ENCODE measurements around the gene GJA10. TPM values are rescaled to one million over a fixed set of nuclear protein-coding genes. Genes with fewer than 3 reads are reported as not detected.

The GJA10 gene
- total RNA-seq, 1 experiment from 2014 or later, result not detected

- DNase-seq (ENCODE audit: low read depth, low spot score) (no peak), ATAC-seq (no peak)
- Histone ChIP-seq H3K27me3 (ENCODE audit: control insufficient read depth, insufficient read depth, low read length) (no peaks in the 10 kb centered on the region), H3K4me1 (ENCODE audit: control insufficient read depth, insufficient read depth, low read length) (no peaks in the 10 kb centered on the region), H3K27ac (ENCODE audit: low read length) (no peak overlapping the region), H3K4me3 (ENCODE audit: low read depth in 2 of 2, low read length in 2 of 2) (no peak overlapping the region), H3K36me3 (ENCODE audit: control insufficient read depth, insufficient read depth, low read length) (no peaks in the 10 kb centered on the region), H3K9me3 (ENCODE audit: control insufficient read depth, insufficient read depth, low read depth, low read length) (no peaks in the 10 kb centered on the region)
- CTCF ChIA-PET, result no interaction called here
- in situ Hi-C loops (cut with HindIII; ENCODE audit: low pct_unique_long_range_greater_than_20kb, low sequenced_read_pairs), result no loop called here
- POLR2A ChIA-PET, result no interaction called here
- intact Hi-C loops (cut with micrococcal nuclease; ENCODE audit: unreplicated experiment), result no loop called here
- TF ChIP-seq SIN3A (IDR thresholded peaks at IDR 0.05; ENCODE audit: borderline replicate concordance, insufficient read depth, low read depth, low read length) (no peak), TCF7L2 (IDR thresholded peaks at IDR 0.05; ENCODE audit: low read depth, low read length) (no peak), CTCF (IDR thresholded peaks at IDR 0.05) (no peak), POLR2AphosphoS5 (IDR thresholded peaks at IDR 0.05; ENCODE audit: low read depth, low read length) (no peak)
- TF ChIP-seq, protein P1, sequence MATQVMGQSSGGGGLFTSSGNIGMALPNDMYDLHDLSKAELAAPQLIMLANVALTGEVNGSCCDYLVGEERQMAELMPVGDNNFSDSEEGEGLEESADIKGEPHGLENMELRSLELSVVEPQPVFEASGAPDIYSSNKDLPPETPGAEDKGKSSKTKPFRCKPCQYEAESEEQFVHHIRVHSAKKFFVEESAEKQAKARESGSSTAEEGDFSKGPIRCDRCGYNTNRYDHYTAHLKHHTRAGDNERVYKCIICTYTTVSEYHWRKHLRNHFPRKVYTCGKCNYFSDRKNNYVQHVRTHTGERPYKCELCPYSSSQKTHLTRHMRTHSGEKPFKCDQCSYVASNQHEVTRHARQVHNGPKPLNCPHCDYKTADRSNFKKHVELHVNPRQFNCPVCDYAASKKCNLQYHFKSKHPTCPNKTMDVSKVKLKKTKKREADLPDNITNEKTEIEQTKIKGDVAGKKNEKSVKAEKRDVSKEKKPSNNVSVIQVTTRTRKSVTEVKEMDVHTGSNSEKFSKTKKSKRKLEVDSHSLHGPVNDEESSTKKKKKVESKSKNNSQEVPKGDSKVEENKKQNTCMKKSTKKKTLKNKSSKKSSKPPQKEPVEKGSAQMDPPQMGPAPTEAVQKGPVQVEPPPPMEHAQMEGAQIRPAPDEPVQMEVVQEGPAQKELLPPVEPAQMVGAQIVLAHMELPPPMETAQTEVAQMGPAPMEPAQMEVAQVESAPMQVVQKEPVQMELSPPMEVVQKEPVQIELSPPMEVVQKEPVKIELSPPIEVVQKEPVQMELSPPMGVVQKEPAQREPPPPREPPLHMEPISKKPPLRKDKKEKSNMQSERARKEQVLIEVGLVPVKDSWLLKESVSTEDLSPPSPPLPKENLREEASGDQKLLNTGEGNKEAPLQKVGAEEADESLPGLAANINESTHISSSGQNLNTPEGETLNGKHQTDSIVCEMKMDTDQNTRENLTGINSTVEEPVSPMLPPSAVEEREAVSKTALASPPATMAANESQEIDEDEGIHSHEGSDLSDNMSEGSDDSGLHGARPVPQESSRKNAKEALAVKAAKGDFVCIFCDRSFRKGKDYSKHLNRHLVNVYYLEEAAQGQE (IDR thresholded peaks at IDR 0.05; ENCODE audit: insufficient read depth in 1 of 2, low read depth in 2 of 2, low read length in 1 of 2), result no peak
- no TSS peak for BruUV-seq (replicated peaks)
Observed at GRCh38 chr6:89927264-89927663, 33.0 kb downstream of the GJA10 start.

- Histone ChIP-seq H3K9me3 (ENCODE audit: control insufficient read depth, insufficient read depth, low read depth, low read length) (no peaks in the 10 kb centered on the region), H3K4me1 (ENCODE audit: control insufficient read depth, insufficient read depth, low read length) (no peaks in the 10 kb centered on the region), H3K4me3 (ENCODE audit: low read depth in 2 of 2, low read length in 2 of 2) (no peak overlapping the region), H3K27ac (ENCODE audit: low read length) (no peak overlapping the region), H3K36me3 (ENCODE audit: control insufficient read depth, insufficient read depth, low read length) (no peaks in the 10 kb centered on the region), H3K27me3 (ENCODE audit: control insufficient read depth, insufficient read depth, low read length) (no peaks in the 10 kb centered on the region)
- intact Hi-C loops (cut with micrococcal nuclease; ENCODE audit: unreplicated experiment) (no loop called here), in situ Hi-C loops (cut with HindIII; ENCODE audit: low pct_unique_long_range_greater_than_20kb, low sequenced_read_pairs) (no loop called here)
- CTCF ChIA-PET, result no interaction called here
- POLR2A ChIA-PET, result no interaction called here
- BruUV-seq (replicated peaks), result no TSS peak
- DNase-seq (ENCODE audit: low read depth, low spot score) (no peak), ATAC-seq (no peak)
- TF ChIP-seq POLR2AphosphoS5 (IDR thresholded peaks at IDR 0.05; ENCODE audit: low read depth, low read length) (no peak), CTCF (IDR thresholded peaks at IDR 0.05) (no peak), TCF7L2 (IDR thresholded peaks at IDR 0.05; ENCODE audit: low read depth, low read length) (no peak), SIN3A (IDR thresholded peaks at IDR 0.05; ENCODE audit: borderline replicate concordance, insufficient read depth, low read depth, low read length) (no peak)
- TF ChIP-seq, protein P1 (IDR thresholded peaks at IDR 0.05; ENCODE audit: insufficient read depth in 1 of 2, low read depth in 2 of 2, low read length in 1 of 2), result no peak
Observed at GRCh38 chr6:89927791-89928550, 33.7 kb downstream of the GJA10 start.

All from Panc1 (cell line).